Measurements from ENCODE around the gene ARHGAP19. TPM values are rescaled to one million over a fixed set of nuclear protein-coding genes. Genes with fewer than 3 reads are reported as not detected.
"Not testable (repeated sequence)": the region's sequence is repeated elsewhere in the genome, so short reads cannot be mapped to it uniquely, and the experiment has no call there.

Gene ARHGAP19
- total RNA-seq, 1 experiment from 2014 or later: 33.2 TPM

DNA sequence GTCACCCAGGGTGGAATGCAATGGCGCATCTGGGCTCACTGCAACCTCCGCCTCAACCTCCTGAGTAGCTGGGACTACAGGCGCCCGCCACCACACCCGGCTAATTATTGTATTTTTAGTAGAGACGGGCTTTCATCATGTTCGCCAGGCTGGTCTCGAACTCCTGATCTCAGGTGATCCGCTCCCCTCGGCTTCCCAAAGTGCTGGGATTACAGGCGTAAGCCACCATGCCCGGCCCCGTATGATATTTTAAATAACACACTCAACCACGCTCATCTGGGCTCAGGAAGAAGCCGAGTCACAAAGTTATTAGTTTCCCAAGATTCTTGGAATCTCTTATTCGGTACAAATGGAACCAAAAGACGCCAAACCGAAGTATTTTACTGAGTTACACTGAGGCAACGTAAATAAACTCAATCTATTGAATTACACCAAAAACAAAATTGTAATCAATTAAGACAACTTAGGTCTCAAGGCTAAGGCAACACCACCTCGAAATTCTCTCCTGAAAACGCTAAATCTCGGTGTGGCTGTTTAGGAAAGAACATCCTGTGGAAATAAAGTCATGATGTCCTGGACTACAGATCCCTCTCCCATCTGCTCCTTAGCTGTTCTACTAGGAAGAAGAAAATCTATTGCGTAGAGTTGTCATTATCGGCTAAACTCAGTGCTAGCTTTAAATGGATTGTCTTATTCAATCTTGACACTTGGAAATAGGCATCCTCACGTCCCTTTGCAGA, 910 bp downstream of the ARHGAP19 start:
- Histone ChIP-seq H3K23me2 (ENCODE audit: insufficient read length, low read depth, low read length, poor library complexity, severe bottlenecking) (no peaks in the 10 kb centered on the region), H3K18ac (ENCODE audit: insufficient read length, low read depth, low read length) (no peak overlapping the region), H3K9me3 (ENCODE audit: control insufficient read depth, low read depth, low read length) (no peaks in the 10 kb centered on the region), H3K4me1 (ENCODE audit: insufficient read depth, low read length) (no peaks in the 10 kb centered on the region), H3K79me2 (ENCODE audit: insufficient read depth, low read length) (no peaks in the 10 kb centered on the region), H3K23ac (ENCODE audit: insufficient read length, low read depth, low read length) (no peak overlapping the region), H3K9ac (ENCODE audit: extremely low read depth, insufficient read length, low read length) (peak overlapping the region; percentile 46), H2AK5ac (ENCODE audit: insufficient read length, low read length) (no peak overlapping the region), H3K79me1 (ENCODE audit: insufficient read depth, low read depth, low read length, poor library complexity, severe bottlenecking) (peaks cover 4% of the 10 kb centered on the region), H2BK120ac (ENCODE audit: low read depth, low read length, poor library complexity, severe bottlenecking) (no peak overlapping the region), H2BK5ac (ENCODE audit: insufficient read length, low read length) (no peak overlapping the region), H3K27me3 (ENCODE audit: insufficient read depth, low read length) (no peaks in the 10 kb centered on the region), H2BK12ac (ENCODE audit: insufficient read length, low read depth, low read length) (no peak overlapping the region), H4K91ac (ENCODE audit: insufficient read length, low read depth, low read length) (no peak overlapping the region), H2BK15ac (ENCODE audit: low read depth, low read length) (no peak overlapping the region), H4K20me1 (ENCODE audit: control insufficient read depth, insufficient read depth, insufficient read length) (no peaks in the 10 kb centered on the region), H3K4me2 (ENCODE audit: insufficient read depth, insufficient read length, low read length) (peak overlapping the region; percentile 69), H3T11ph (ENCODE audit: low read length) (no peak overlapping the region), H4K8ac (replicated peaks; ENCODE audit: insufficient read length, low read depth, low read length) (no peak overlapping the region), H3K27ac (ENCODE audit: insufficient read length, low read depth, low read length) (peak overlapping the region; percentile 32), H3K4ac (ENCODE audit: low read depth, low read length) (no peak overlapping the region), H3K14ac (ENCODE audit: insufficient read depth, low read length) (no peak overlapping the region), H4K5ac (ENCODE audit: insufficient read length, low read depth, low read length) (no peak overlapping the region), H2BK20ac (ENCODE audit: low read depth, low read length, poor library complexity, severe bottlenecking) (no peak overlapping the region), H3K56ac (ENCODE audit: insufficient read length, low read depth, low read length) (no peak overlapping the region), H2AFZ (ENCODE audit: low read length) (no peak overlapping the region)
- TF ChIP-seq CTCF (conservative IDR thresholded peaks at IDR 0.05): no peak
- no CpG with 5 or more reads among the region's 25 CpGs for WGBS (ENCODE audit: extremely low coverage, insufficient read length, low lambda C conversion rate)
- H3K36me3 Mint-ChIP-seq (ENCODE audit: insufficient read depth in 1 of 3, low read depth in 3 of 3): peaks cover 9 to 34% (median 12%) of the 10 kb centered on the region in 3 experiments
- H3K27me3 Mint-ChIP-seq (ENCODE audit: low read depth): no peaks in the 10 kb centered on the region
- peak overlapping the region; percentile 81 to 91 for H3K4me3 Mint-ChIP-seq
- H3K4me1 Mint-ChIP-seq: peaks cover 18 to 20% of the 10 kb centered on the region in 2 experiments
- H3K27ac Mint-ChIP-seq: peak overlapping the region; percentile 66 to 93 (median 82); a peak in 6 of 7 replicates
- DNase-seq: no peak
- H3K9me3 Mint-ChIP-seq: no peaks in the 10 kb centered on the region; a peak in 1 of 5 replicates

GRCh38 chr10:97290576-97291356, 1.7 kb downstream of the ARHGAP19 start:
- not testable (repeated sequence) for H3K14ac ChIP-seq (ENCODE audit: insufficient read depth, low read length)
- H3K27ac Mint-ChIP-seq: peak overlapping the region in 1 of 3 experiments; percentile 86; a peak in 2 of 7 replicates

More at GRCh38 chr10:97290576-97291356, 1.7 kb downstream of the ARHGAP19 start:
- not testable (repeated sequence) for H3K23me2 ChIP-seq (ENCODE audit: insufficient read length, low read depth, low read length, poor library complexity, severe bottlenecking); H3K56ac ChIP-seq (ENCODE audit: insufficient read length, low read depth, low read length); H4K5ac ChIP-seq (ENCODE audit: insufficient read length, low read depth, low read length); H3K9ac ChIP-seq (ENCODE audit: extremely low read depth, insufficient read length, low read length); H4K8ac ChIP-seq (replicated peaks; ENCODE audit: insufficient read length, low read depth, low read length); H3K23ac ChIP-seq (ENCODE audit: insufficient read length, low read depth, low read length); H3K9me3 Mint-ChIP-seq; H3K79me1 ChIP-seq (ENCODE audit: insufficient read depth, low read depth, low read length, poor library complexity, severe bottlenecking); H2AFZ ChIP-seq (ENCODE audit: low read length); H3K27me3 Mint-ChIP-seq (ENCODE audit: low read depth); H3K18ac ChIP-seq (ENCODE audit: insufficient read length, low read depth, low read length); H2AK5ac ChIP-seq (ENCODE audit: insufficient read length, low read length); H2BK120ac ChIP-seq (ENCODE audit: low read depth, low read length, poor library complexity, severe bottlenecking); H3K4ac ChIP-seq (ENCODE audit: low read depth, low read length); H2BK20ac ChIP-seq (ENCODE audit: low read depth, low read length, poor library complexity, severe bottlenecking); H3T11ph ChIP-seq (ENCODE audit: low read length); H3K79me2 ChIP-seq (ENCODE audit: insufficient read depth, low read length); H3K27ac ChIP-seq (ENCODE audit: insufficient read length, low read depth, low read length); H2BK12ac ChIP-seq (ENCODE audit: insufficient read length, low read depth, low read length); H3K9me3 ChIP-seq (ENCODE audit: control insufficient read depth, low read depth, low read length); H2BK15ac ChIP-seq (ENCODE audit: low read depth, low read length); H3K4me1 ChIP-seq (ENCODE audit: insufficient read depth, low read length); H4K20me1 ChIP-seq (ENCODE audit: control insufficient read depth, insufficient read depth, insufficient read length); H2BK5ac ChIP-seq (ENCODE audit: insufficient read length, low read length); H4K91ac ChIP-seq (ENCODE audit: insufficient read length, low read depth, low read length); H3K4me2 ChIP-seq (ENCODE audit: insufficient read depth, insufficient read length, low read length); DNase-seq; H3K27me3 ChIP-seq (ENCODE audit: insufficient read depth, low read length)
- Mint-ChIP-seq H3K4me3 (peak overlapping the region; percentile 81 to 91), H3K4me1 (peaks cover 18 to 20% of the 10 kb centered on the region in 2 experiments), H3K36me3 (ENCODE audit: insufficient read depth in 1 of 3, low read depth in 3 of 3) (peaks cover 9 to 34% (median 12%) of the 10 kb centered on the region in 3 experiments)
- WGBS (ENCODE audit: extremely low coverage, insufficient read length, low lambda C conversion rate): no CpG with 5 or more reads among the region's 17 CpGs
